HepG2 (cell line): ENCODE data around the gene SLC25A5. TPM values are rescaled to one million over a fixed set of nuclear protein-coding genes. Genes with fewer than 3 reads are reported as not detected.

Source experiments
- ETV6 ChIP-seq: sonication (generic); formaldehyde crosslinking; conservative IDR thresholded peaks from 2 replicates; pipeline ENCODE4 v1.4.0; 2020; ENCODE audit warnings: missing genetic modification reagents
- HNRNPK ChIP-seq: fragments of 200-400 bp; formaldehyde crosslinking; IDR thresholded peaks from 2 replicates; pipeline ENCODE4 v1.6.1; 2018; ENCODE audit warnings: low read length, low read depth, moderate library complexity, mild to moderate bottlenecking; ENCODE audit not compliant: poor library complexity, severe bottlenecking
- MAF1 ChIP-seq: sonication (generic); formaldehyde crosslinking; IDR thresholded peaks from 2 replicates; pipeline ENCODE4 v1.5.0; 2020; ENCODE audit warnings: missing genetic modification reagents, borderline replicate concordance
- MXI1 ChIP-seq: IDR thresholded peaks from 3 replicates; pipeline ENCODE4 v1.6.1; 2012; ENCODE audit warnings: low read depth, low read length, inconsistent platforms, borderline replicate concordance
- NKX3-1 ChIP-seq: sonication (generic); formaldehyde crosslinking; IDR thresholded peaks from 2 replicates; pipeline ENCODE4 v1.5.0; 2020; ENCODE audit warnings: missing genetic modification reagents
- POGK ChIP-seq: sonication (generic); formaldehyde crosslinking; conservative IDR thresholded peaks from 2 replicates; pipeline ENCODE4 v1.8.0; 2022; ENCODE audit warnings: mild to moderate bottlenecking, moderate library complexity, missing genetic modification reagents
- SP5 ChIP-seq: IDR thresholded peaks from 2 replicates; pipeline ENCODE4 v1.6.1; 2016; ENCODE audit warnings: low read depth, borderline replicate concordance
- TCF12 ChIP-seq, 2 experiments: fragments of 450-650 bp in 1 of 2; sonication (generic) in 1 of 2; formaldehyde crosslinking in 1 of 2; IDR thresholded peaks; 2 replicates each; pipeline versions ENCODE4 v1.6.1 to v1.8.0; 2017 to 2022; ENCODE audit warnings: antibody characterized with exemption in 1 of 2, mild to moderate bottlenecking in 1 of 2, missing genetic modification reagents in 1 of 2, moderate library complexity in 1 of 2
- TFE3 ChIP-seq: IDR thresholded peaks from 2 replicates; pipeline ENCODE4 v1.6.1; 2016
- ZBTB21 ChIP-seq: sonication (generic); formaldehyde crosslinking; IDR thresholded peaks from 2 replicates; pipeline ENCODE4 v1.4.0; 2020; ENCODE audit warnings: missing genetic modification reagents
- ZNF10 ChIP-seq: sonication (generic); formaldehyde crosslinking; IDR thresholded peaks from 2 replicates; pipeline ENCODE4 v1.4.0; 2020; ENCODE audit warnings: mild to moderate bottlenecking, low read depth, missing genetic modification reagents, borderline replicate concordance
- ZNF354B ChIP-seq: sonication (generic); formaldehyde crosslinking; IDR thresholded peaks from 2 replicates; pipeline ENCODE4 v1.8.0; 2022; ENCODE audit warnings: mild to moderate bottlenecking, missing genetic modification reagents
- ZNF558 ChIP-seq: sonication (generic); formaldehyde crosslinking; IDR thresholded peaks from 2 replicates; pipeline ENCODE4 v1.9.0; 2022; ENCODE audit warnings: mild to moderate bottlenecking, missing genetic modification reagents, borderline replicate concordance
- ZNF605 ChIP-seq: sonication (generic); formaldehyde crosslinking; IDR thresholded peaks from 2 replicates; pipeline ENCODE4 v1.8.0; 2022; ENCODE audit warnings: mild to moderate bottlenecking, missing genetic modification reagents
- ZNF782 ChIP-seq: sonication (generic); formaldehyde crosslinking; IDR thresholded peaks from 2 replicates; pipeline ENCODE4 v1.4.0; 2020; ENCODE audit warnings: missing genetic modification reagents, mild to moderate bottlenecking, borderline replicate concordance
- polyA plus RNA-seq, 8 experiments: library from polyadenylated mRNA; depleted of rRNA in 3 of 8; stranded (reverse) in 7 of 8; unstranded in 1 of 8; fragments of >200 nt; fragmentation: Illumina TruSeq in 4 of 8; extraction: Trizol in 4 of 8; gene quantifications; 2 replicates each; pipeline versions ENCODE4 v1.2.1 to v1.2.3, GENCODE V29; 2011 to 2016; ENCODE audit warnings: low read depth in 4 of 8, missing spikeins in 1 of 8, mixed read lengths in 1 of 8; ENCODE audit not compliant: insufficient read depth in 1 of 8
- total RNA-seq, 5 experiments: library from RNA; depleted of rRNA; stranded (reverse); fragments of >200 nt; fragmentation: Illumina TruSeq; extraction: Trizol; gene quantifications; 2 replicates each; pipeline ENCODE4 v1.2.3, GENCODE V29; 2016; ENCODE audit warnings: low read depth in 1 of 5
- TF ChIP-seq, protein P1 (sequence below): sonication (generic); formaldehyde crosslinking; IDR thresholded peaks from 2 replicates; pipeline ENCODE4 v1.5.0; 2020; ENCODE audit warnings: missing genetic modification reagents
- TF ChIP-seq, protein P2 (sequence below): sonication (generic); formaldehyde crosslinking; IDR thresholded peaks from 2 replicates; pipeline ENCODE4 v1.5.1; 2020; ENCODE audit warnings: mild to moderate bottlenecking, moderate library complexity, missing genetic modification reagents
- TF ChIP-seq, protein P3 (sequence below): sonication (generic); formaldehyde crosslinking; IDR thresholded peaks from 2 replicates; pipeline ENCODE4 v1.5.0; 2020; ENCODE audit warnings: missing genetic modification reagents

Gene SLC25A5
- total and polyA plus RNA-seq, 2 of the 13 experiments (the other 11 are each of a cell fraction or from before 2014, with no cell fraction given) = 300 to 402 TPM

DNA sequence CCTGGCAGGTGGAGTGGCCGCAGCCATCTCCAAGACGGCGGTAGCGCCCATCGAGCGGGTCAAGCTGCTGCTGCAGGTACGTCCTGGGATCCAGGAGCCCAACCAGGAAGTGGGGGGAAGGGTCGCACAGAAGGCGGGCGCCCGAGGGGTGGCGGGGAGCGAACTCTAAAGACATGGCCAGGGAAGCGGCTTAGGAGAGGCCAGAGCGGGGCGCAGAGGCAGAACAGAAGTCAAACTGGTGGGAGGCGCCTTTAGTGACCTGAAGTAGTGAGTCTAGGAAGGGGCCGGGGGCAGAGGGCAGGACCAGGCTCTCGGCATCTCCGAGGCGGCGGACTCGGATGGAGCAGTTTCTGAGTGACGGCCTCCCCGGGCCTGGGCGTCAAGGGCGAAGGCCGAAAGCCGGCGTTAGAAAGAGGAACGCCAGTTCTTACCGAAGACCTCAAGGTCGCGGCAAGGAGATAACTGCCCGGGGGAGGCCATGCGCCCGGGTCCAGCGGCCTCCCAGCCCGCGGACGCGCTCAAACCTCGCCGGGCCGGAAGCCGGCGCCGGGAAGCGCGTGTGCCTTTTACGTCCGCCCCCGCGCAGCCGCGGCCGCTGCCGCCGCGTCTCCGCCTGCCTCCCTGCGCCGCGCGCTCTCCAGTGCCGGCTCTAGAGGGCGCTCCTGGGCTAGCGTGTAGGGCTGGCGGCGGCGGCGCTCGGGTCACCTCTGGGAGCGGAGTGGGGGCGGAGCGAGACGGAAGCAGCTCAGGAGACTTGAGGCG lies 488 bp downstream of the SLC25A5 start (continued):
- TF ChIP-seq NKX3-1 = no peak
- TF ChIP-seq, protein P1, sequence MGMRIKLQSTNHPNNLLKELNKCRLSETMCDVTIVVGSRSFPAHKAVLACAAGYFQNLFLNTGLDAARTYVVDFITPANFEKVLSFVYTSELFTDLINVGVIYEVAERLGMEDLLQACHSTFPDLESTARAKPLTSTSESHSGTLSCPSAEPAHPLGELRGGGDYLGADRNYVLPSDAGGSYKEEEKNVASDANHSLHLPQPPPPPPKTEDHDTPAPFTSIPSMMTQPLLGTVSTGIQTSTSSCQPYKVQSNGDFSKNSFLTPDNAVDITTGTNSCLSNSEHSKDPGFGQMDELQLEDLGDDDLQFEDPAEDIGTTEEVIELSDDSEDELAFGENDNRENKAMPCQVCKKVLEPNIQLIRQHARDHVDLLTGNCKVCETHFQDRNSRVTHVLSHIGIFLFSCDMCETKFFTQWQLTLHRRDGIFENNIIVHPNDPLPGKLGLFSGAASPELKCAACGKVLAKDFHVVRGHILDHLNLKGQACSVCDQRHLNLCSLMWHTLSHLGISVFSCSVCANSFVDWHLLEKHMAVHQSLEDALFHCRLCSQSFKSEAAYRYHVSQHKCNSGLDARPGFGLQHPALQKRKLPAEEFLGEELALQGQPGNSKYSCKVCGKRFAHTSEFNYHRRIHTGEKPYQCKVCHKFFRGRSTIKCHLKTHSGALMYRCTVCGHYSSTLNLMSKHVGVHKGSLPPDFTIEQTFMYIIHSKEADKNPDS (CRISPR knock-in tag) = no peak
- no peak for TF ChIP-seq ETV6 (CRISPR knock-in tag)
- 0 out of 2 replicates have a peak, but pooled peaks have one; percentile 59 for TF ChIP-seq ZNF558
- no peak for TF ChIP-seq HNRNPK
- TF ChIP-seq POGK (CRISPR knock-in tag) = no peak
- TF ChIP-seq ZBTB21 (CRISPR knock-in tag) = no peak
- no peak for TF ChIP-seq ZNF10 (CRISPR knock-in tag)
- TF ChIP-seq ZNF354B (CRISPR knock-in tag) = no peak
- TF ChIP-seq SP5 = no peak
- TF ChIP-seq MAF1 (CRISPR knock-in tag) = no peak
- TF ChIP-seq, protein P2, sequence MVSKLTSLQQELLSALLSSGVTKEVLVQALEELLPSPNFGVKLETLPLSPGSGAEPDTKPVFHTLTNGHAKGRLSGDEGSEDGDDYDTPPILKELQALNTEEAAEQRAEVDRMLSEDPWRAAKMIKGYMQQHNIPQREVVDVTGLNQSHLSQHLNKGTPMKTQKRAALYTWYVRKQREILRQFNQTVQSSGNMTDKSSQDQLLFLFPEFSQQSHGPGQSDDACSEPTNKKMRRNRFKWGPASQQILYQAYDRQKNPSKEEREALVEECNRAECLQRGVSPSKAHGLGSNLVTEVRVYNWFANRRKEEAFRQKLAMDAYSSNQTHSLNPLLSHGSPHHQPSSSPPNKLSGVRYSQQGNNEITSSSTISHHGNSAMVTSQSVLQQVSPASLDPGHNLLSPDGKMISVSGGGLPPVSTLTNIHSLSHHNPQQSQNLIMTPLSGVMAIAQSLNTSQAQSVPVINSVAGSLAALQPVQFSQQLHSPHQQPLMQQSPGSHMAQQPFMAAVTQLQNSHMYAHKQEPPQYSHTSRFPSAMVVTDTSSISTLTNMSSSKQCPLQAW (CRISPR knock-in tag) = no peak
- TF ChIP-seq TFE3 (CRISPR knock-in tag) = no peak
- peak; percentile 13; the same call in 1 of the 3 replicates for TF ChIP-seq MXI1
- TF ChIP-seq, protein P3, sequence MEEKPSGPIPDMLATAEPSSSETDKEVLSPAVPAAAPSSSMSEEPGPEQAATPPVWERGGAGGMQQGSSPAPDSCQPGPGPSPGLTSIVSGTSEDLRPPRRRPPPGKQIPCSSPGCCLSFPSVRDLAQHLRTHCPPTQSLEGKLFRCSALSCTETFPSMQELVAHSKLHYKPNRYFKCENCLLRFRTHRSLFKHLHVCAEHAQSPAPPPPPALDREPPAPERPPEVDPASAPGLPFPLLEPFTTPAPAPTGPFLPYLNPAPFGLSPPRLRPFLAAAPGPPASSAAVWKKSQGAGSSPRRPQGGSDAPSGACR (CRISPR knock-in tag) = no peak
- no peak for TF ChIP-seq ZNF782 (CRISPR knock-in tag)
- no peak for TF ChIP-seq TCF12 (IDR thresholded peaks at IDR 0.05)
- no peak for TF ChIP-seq TCF12 (CRISPR knock-in tag; IDR thresholded peaks at IDR 0.05)
- TF ChIP-seq ZNF605 (CRISPR knock-in tag) = no peak
